GM20000 (cell line): ENCODE results near the gene BMP4.
A peak's percentile ranks its signal among the peaks of the same experiment; 100 is the strongest.

Source experiments
- DNase-seq: peaks from one replicate; pipeline ENCODE4 v3.0.0; 2012; ENCODE audit warnings: low spot score
- CTCF ChIP-seq: IDR thresholded peaks from 2 replicates; pipeline ENCODE4 v1.5.1; 2012; ENCODE audit warnings: mild to moderate bottlenecking, control low read depth; ENCODE audit errors: extremely low read depth, missing control alignments

Gene BMP4

DNA sequence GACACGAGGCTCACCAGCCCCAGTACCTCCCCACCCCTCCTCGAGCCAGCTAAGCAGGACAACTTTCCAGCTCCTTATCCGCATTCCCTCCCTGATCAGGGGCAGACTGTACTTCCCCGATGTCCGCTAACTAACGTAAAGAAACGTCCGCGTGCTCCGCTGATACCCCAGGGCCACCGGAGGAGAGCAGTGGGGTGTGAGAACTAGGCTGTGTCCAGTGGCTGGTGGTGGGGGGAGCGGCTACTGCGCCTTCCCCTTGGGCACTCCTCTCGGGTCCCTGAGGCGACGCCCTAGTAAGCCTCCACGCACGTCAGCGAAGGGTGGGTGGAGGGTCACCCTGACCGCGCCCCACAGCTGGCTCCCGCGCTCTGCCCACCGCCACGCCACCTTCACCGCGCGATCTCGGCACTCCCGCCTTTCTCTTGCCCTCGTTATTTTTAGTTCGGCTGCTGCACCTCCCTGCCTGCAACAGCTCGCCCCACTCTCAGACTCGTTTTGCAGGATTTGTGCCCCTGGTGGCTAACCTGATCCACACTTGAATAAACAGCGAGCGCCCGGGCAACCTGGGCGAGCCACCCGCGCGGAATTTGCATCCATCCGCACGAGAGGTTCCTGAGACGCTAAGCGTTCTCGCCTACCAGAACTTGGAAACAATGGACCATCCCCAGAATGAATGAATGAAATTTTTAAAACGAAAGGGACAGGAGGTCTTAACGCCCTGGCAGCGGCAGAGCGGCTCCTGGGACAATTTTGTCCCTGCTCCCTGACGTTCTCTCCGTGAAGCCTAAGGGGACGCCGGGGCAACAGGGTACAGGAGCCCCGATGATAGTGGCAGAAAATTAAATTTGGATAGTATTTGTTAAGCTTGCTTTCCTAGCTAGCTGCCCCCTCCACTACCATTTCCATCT is 6.9 kb upstream of the BMP4 start:
- TF ChIP-seq CTCF, result no peak
- DNase-seq, result no peak

- no peak for TF ChIP-seq CTCF
- DNase-seq, result no peak
These were observed 6.3 kb upstream of the BMP4 start for GRCh38 chr14:53962953-53963319.

DNA sequence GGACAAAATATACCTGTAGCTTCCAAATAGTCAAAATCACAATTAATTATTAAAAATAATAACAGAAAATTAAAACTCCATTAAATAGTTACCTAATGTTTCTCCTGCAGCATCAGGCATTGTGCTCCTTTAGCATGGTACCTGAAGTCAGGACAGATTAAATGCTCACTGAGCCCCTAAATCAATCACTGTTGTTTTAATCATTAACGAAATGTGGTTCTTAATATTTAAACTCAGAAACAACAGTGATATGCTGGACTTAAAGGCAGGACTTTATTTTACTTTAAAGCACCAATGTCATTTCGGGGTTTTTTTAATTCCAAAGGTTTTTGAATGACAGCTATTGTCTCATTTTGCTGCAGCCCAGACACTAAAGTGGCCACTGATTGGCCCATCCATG is 2.0 kb upstream of the BMP4 start:
- no peak for DNase-seq
- TF ChIP-seq CTCF, result no peak

DNA sequence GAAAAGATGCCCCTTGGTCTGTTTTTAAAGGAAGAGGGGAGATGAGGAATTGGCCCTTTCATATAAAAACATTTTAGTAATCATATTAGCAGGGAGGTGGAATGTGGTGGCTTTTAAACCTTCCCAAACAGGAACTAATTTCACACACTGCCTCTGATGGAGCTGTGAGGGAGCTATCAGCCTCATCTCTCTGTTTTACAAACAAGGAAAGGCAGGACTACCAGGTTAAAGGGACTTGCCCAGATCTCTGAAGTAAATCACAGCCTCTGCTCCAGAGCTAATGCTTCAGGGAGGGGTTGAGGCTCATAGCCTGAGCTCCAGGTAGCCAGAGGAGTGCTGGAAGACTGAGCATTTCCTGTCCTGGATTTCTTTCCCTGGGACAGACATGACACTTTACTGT is 1.1 kb upstream of the BMP4 start:
- peak; percentile 49 for DNase-seq
- no peak for TF ChIP-seq CTCF

GRCh38 chr14:53955671-53956426 is 776 bp downstream of the BMP4 start:
- TF ChIP-seq CTCF, result no peak
- DNase-seq, result peak; percentile 50

DNA sequence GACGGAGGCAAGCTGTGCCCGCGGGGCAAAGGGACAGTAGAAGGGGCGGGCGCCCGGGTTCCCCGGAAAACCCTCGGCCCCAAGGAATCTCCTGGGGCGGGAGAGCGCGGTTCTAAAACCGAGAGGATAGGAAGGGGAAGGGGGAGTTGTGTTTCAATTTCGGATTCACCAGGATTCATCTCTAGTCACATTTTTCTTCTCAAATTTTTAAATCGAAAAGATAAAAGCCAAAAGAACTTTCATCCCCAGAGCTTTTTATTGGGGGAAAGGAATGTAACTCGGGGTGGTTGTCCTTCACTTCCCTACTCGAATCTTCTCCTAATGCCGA is 1.4 kb downstream of the BMP4 start:
- no peak for DNase-seq
- no peak for TF ChIP-seq CTCF

GRCh38 chr14:53954551-53955228 is 1.9 kb downstream of the BMP4 start:
- no peak for TF ChIP-seq CTCF
- peak; percentile 50 for DNase-seq
